Osteocyte (in vitro differentiated cells): ENCODE measurements around the gene PSORS1C2. TPM values are rescaled to one million over a fixed set of nuclear protein-coding genes. Genes with fewer than 3 reads are reported as not detected.
A peak's percentile ranks its signal among the peaks of the same experiment; 100 is the strongest.

ENCODE experiments used
- DNase-seq: peaks from one replicate; pipeline ENCODE4 v3.0.0; 2021; ENCODE audit warnings: mixed read lengths; ENCODE audit not compliant: unreplicated experiment; ENCODE audit errors: extremely low spot score
- H3K27ac Mint-ChIP-seq: one replicate; pipeline ENCODE4 v1.8.0; 2021; ENCODE audit warnings: mild to moderate bottlenecking, mixed read lengths; ENCODE audit not compliant: unreplicated experiment
- H3K27me3 Mint-ChIP-seq: one replicate; pipeline ENCODE4 v1.8.0; 2021; ENCODE audit warnings: mixed read lengths; ENCODE audit not compliant: unreplicated experiment
- H3K36me3 Mint-ChIP-seq: one replicate; pipeline ENCODE4 v1.8.0; 2021; ENCODE audit warnings: mixed read lengths; ENCODE audit not compliant: unreplicated experiment
- H3K4me1 Mint-ChIP-seq: one replicate; pipeline ENCODE4 v1.8.0; 2021; ENCODE audit warnings: mixed read lengths; ENCODE audit not compliant: unreplicated experiment
- H3K4me3 Mint-ChIP-seq: one replicate; pipeline ENCODE4 v1.8.0; 2021; ENCODE audit warnings: mild to moderate bottlenecking, moderate library complexity, mixed read lengths; ENCODE audit not compliant: unreplicated experiment
- H3K9me3 Mint-ChIP-seq: one replicate; pipeline ENCODE4 v1.8.0; 2021; ENCODE audit warnings: mixed read lengths; ENCODE audit not compliant: unreplicated experiment
- CTCF ChIP-seq: fragments of 200-600 bp; sonication (generic); IDR thresholded peaks from 2 replicates; pipeline ENCODE4 v1.5.0; 2021; ENCODE audit warnings: antibody characterized with exemption, mild to moderate bottlenecking, moderate library complexity
- total RNA-seq: library from RNA; stranded (reverse); gene quantifications from 2 replicates; pipeline ENCODE4 v1.2.1, GENCODE V29; 2021

The PSORS1C2 gene
- total RNA-seq, 1 donor from 2014 or later: not detected

DNA sequence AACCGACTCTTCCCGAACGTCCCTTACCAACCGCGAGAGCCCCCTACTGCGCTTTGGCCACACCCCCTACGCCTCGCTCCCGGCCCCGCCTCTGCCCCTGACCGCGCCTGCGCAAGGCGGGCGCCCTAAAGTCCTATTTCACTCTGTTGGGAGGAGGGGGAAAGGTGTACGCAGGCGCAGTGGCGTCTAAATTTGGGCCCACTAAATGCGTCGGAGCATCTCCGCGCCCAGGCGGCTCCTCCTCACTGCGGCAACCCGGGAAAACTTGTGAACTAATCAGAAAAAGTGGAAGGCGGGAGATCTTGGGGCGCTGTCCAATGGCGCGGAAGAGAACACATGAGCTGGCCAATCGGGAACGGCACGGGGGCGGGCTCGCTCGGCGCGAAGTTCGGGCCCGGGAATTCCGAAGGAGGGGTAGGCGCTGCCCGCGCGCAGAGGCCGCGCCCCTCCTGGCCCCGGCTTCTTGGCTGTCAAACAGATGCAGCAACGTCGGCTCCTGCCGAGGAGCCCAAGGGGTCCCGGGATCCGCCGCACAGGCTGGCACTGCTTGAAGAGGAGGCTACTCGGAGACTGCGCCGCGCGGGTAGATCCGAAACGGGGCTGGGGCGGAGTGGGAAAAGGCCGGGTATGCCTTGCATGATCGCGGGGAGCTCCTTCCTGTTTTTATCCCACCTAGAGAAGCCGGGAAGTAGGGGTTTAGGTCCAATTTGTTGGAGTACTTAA, 19.4 kb upstream of the PSORS1C2 start, which contains the start of gene TCF19:
Gene TCF19, plus strand, starts transcription at position 450 of the 723 bp plus-strand sequence. CDS start 881 bp downstream, outside the sequence.
- no peaks in the 10 kb centered on the region for H3K9me3 Mint-ChIP-seq
- H3K27ac Mint-ChIP-seq: peak within 1 kb of the TSS; percentile 86
- no peaks in the 10 kb centered on the region for H3K27me3 Mint-ChIP-seq
- peaks cover 9% of the 10 kb centered on the region for H3K36me3 Mint-ChIP-seq
- peak; percentile 100 for DNase-seq
- TF ChIP-seq CTCF: no peak
- H3K4me1 Mint-ChIP-seq: peaks cover 23% of the 10 kb centered on the region
- H3K4me3 Mint-ChIP-seq: peak within 1 kb of the TSS; percentile 89

DNA sequence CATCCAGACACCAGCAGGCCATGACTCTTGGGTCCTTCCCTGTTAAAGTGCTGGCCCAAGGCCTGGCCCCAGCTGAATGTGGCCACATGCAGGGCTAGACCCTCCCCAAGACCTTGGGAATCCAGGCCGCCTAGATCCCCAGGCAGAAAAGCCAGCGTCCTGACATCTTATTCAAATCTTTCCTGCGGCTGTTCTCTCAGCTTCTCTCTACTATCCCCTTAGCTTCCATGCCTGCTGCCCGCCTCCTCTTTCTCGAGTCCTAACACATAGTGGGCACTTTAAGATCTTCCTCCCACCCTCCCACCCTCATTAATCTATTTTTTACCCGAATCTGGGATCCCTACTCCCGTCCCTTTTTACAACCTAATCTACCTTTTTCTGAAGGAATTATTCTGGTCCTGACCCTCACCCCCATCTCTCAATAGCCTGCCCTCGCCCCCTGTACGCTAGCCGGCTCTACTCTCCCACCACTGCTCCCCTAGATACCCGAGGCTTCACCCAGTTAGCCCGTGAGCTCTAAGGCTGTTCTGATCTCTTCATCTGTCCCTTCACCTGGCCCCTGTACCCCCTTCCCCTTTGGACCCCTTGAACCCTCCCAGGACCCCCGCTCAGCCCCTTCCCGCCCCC, 18.8 kb upstream of the PSORS1C2 start, which contains the start of gene CCHCR1:
Gene CCHCR1, minus strand, starts transcription at position 290 of the 627 bp plus-strand sequence. Its CDS starts 202 bp downstream, at position 88.
- peaks cover 23% of the 10 kb centered on the region for H3K4me1 Mint-ChIP-seq
- no peak for TF ChIP-seq CTCF
- H3K27ac Mint-ChIP-seq: peak within 1 kb of the TSS; percentile 86
- no peaks in the 10 kb centered on the region for H3K9me3 Mint-ChIP-seq
- peak within 1 kb of the TSS; percentile 89 for H3K4me3 Mint-ChIP-seq
- no peak for DNase-seq
- no peaks in the 10 kb centered on the region for H3K27me3 Mint-ChIP-seq
- H3K36me3 Mint-ChIP-seq: peaks cover 9% of the 10 kb centered on the region

DNA sequence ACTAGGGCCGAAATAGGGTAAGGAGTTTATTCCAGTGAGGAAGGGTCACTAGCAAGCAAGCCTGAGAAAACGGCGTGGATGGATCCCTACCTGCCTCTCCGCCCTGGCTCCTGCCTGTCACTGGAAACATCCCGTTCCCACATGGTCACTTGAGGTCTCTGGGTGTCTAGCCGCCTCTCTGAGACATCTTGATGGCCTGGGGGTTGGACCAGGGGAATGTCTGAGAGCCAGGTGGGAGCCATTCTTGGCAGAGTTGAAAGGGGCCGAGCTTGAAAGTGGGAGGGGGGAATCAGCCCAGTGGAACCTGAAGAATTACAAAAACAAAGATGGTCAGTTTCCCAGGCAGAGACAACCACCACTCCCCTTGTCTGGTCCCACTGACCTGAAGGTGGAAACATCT, 17.8 kb upstream of the PSORS1C2 start:
- Mint-ChIP-seq H3K4me3 (peak overlapping the region; percentile 89), H3K4me1 (peaks cover 23% of the 10 kb centered on the region), H3K36me3 (peaks cover 9% of the 10 kb centered on the region), H3K27me3 (no peaks in the 10 kb centered on the region), H3K27ac (peak overlapping the region; percentile 86), H3K9me3 (no peaks in the 10 kb centered on the region)
- no peak for TF ChIP-seq CTCF
- no peak for DNase-seq

DNA sequence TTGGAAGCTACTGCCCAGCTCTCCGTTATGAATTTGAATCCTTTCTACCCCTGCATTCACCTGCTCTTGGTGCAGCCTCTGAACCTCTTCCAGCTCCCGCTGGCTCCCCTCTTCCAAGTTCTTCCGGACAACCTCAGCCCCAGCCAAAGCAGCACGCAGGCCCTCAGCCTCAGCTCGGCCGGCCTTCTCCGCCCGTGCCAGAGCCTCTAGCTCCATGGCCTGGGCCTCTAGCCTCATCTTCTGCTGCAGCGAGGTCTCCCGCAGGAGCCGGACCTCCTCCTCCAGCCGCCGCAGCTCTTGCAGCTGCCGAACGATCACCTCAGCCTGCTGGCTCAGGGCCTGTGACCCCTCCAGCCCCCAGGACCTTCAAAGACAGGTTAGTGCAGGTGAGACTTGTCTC, 15.6 kb upstream of the PSORS1C2 start:
- no peak for DNase-seq
- no peak for TF ChIP-seq CTCF
- Mint-ChIP-seq H3K27ac (no peak overlapping the region), H3K4me1 (peaks cover 18% of the 10 kb centered on the region), H3K36me3 (peaks cover 19% of the 10 kb centered on the region), H3K9me3 (no peaks in the 10 kb centered on the region), H3K4me3 (no peak overlapping the region), H3K27me3 (no peaks in the 10 kb centered on the region)

DNA sequence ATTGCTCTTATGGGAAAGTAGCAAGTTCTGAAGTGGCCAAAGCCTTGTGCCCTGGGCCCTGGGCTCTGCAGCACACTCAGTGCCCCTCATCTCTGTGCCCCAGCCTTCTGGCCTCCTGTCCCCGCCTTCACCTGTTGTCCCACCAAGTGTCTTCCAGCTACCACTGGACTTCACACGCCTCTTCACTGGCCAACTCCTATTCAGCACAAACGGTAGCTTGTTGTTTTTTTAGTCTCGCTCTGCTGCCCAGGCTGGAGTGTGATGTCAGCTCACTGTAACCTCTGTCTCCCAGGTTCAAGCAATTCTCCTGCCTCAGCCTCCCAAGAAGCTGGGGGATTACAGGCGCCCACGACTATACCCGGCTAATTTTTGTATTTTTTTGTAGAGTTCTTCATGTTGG, 13.9 kb upstream of the PSORS1C2 start:
- TF ChIP-seq CTCF: no peak
- Mint-ChIP-seq H3K27me3 (no peaks in the 10 kb centered on the region), H3K9me3 (no peaks in the 10 kb centered on the region), H3K27ac (no peak overlapping the region), H3K36me3 (peaks cover 21% of the 10 kb centered on the region), H3K4me3 (no peak overlapping the region), H3K4me1 (peaks cover 9% of the 10 kb centered on the region)
- DNase-seq: no peak
